ENCODE measurements around the gene PSME1. TPM values are rescaled to one million over a fixed set of nuclear protein-coding genes. Genes with fewer than 3 reads are reported as not detected.

PSME1 gene
- polyA plus RNA-seq, 1 donor from 2014 or later = 55.8 TPM

Small RNAs within 50 kb of the gene (small RNA-seq; reads per million reads assigned to genes)
- gene IPO4 (0 to 0.03 (median 0) reads per million in 3 experiments), gene IRF9 (0 reads per million in 3 experiments), gene RNA5SP383 (0.03 to 0.90 (median 0.07) reads per million in 3 experiments)

Other genes starting within 250 kb of the PSME1 start
- gene DHRS4, start 182.4 kb upstream of the PSME1 start, polyA plus RNA-seq = 7.7 and 7.8 TPM in 2 replicates
- gene DHRS4L2, start 147.3 kb upstream of the PSME1 start, polyA plus RNA-seq = 1.9 and 3.0 TPM in 2 replicates
- gene CARMIL3, start 84.2 kb upstream of the PSME1 start, polyA plus RNA-seq = 43.6 and 49.3 TPM in 2 replicates
- gene CPNE6, start 64.6 kb upstream of the PSME1 start, polyA plus RNA-seq = 2.3 and 4.1 TPM in 2 replicates
- 0.20 and 1.2 TPM in 2 replicates for gene PCK2, start 41.9 kb upstream of the PSME1 start, polyA plus RNA-seq
- 74.5 and 106 TPM in 2 replicates for gene DCAF11, start 21.4 kb upstream of the PSME1 start, polyA plus RNA-seq
- gene NRL, start 21.2 kb upstream of the PSME1 start, polyA plus RNA-seq = 9.5 TPM in 2 replicates
- 0.62 and 0.88 TPM in 2 replicates for gene FITM1, start 5.5 kb upstream of the PSME1 start, polyA plus RNA-seq
- gene EMC9, start 5.4 kb downstream of the PSME1 start, polyA plus RNA-seq = 45.1 and 54.6 TPM in 2 replicates
- gene PSME2, start 10.4 kb downstream of the PSME1 start, polyA plus RNA-seq = 69.1 and 73.3 TPM in 2 replicates
- 69.6 and 98.7 TPM in 2 replicates for gene RNF31, start 11.3 kb downstream of the PSME1 start, polyA plus RNA-seq
- gene IRF9, start 25.1 kb downstream of the PSME1 start, polyA plus RNA-seq = 5.9 and 19.6 TPM in 2 replicates
- gene REC8, start 35.9 kb downstream of the PSME1 start, polyA plus RNA-seq = 18.5 and 22.8 TPM in 2 replicates
- gene IPO4, start 52.6 kb downstream of the PSME1 start, polyA plus RNA-seq = 9.2 and 13.4 TPM in 2 replicates
- 25.1 and 34.2 TPM in 2 replicates for gene TM9SF1, start 59.2 kb downstream of the PSME1 start, polyA plus RNA-seq
- 0.17 TPM in 1 of 2 replicates, not detected in the other for gene TSSK4, start 69.5 kb downstream of the PSME1 start, polyA plus RNA-seq
- gene CHMP4A, start 77.3 kb downstream of the PSME1 start, polyA plus RNA-seq = 55.3 and 67.6 TPM in 2 replicates
- gene MDP1, start 79.9 kb downstream of the PSME1 start, polyA plus RNA-seq = 94.2 and 116 TPM in 2 replicates
- gene NEDD8, start 96.2 kb downstream of the PSME1 start, polyA plus RNA-seq = 406 and 431 TPM in 2 replicates
- gene GMPR2, start 96.7 kb downstream of the PSME1 start, polyA plus RNA-seq = 132 and 403 TPM in 2 replicates
- 103 and 120 TPM in 2 replicates for gene TINF2, start 106.4 kb downstream of the PSME1 start, polyA plus RNA-seq
- gene TGM1, start 127.0 kb downstream of the PSME1 start, polyA plus RNA-seq = 3.6 and 7.5 TPM in 2 replicates
- gene RABGGTA, start 135.4 kb downstream of the PSME1 start, polyA plus RNA-seq = 28.8 and 33.2 TPM in 2 replicates
- 5.5 and 6.9 TPM in 2 replicates for gene DHRS1, start 163.6 kb downstream of the PSME1 start, polyA plus RNA-seq
- 13.0 and 19.5 TPM in 2 replicates for gene NOP9, start 163.7 kb downstream of the PSME1 start, polyA plus RNA-seq
- gene CIDEB, start 171.8 kb downstream of the PSME1 start, polyA plus RNA-seq = not detected in 2 replicates
- 3.4 and 5.0 TPM in 2 replicates for gene LTB4R2, start 173.9 kb downstream of the PSME1 start, polyA plus RNA-seq
- 4.3 and 5.2 TPM in 2 replicates for gene LTB4R, start 175.3 kb downstream of the PSME1 start, polyA plus RNA-seq
- gene ADCY4, start 198.9 kb downstream of the PSME1 start, polyA plus RNA-seq = not detected in 2 replicates
- not detected in 2 replicates for gene RIPK3, start 203.8 kb downstream of the PSME1 start, polyA plus RNA-seq
- 0.22 and 0.48 TPM in 2 replicates for gene NFATC4, start 232.0 kb downstream of the PSME1 start, polyA plus RNA-seq

Measured in neural cell (in vitro differentiated cells).